ENCODE results near the gene PRLH. TPM values are rescaled to one million over a fixed set of nuclear protein-coding genes. Genes with fewer than 3 reads are reported as not detected.
A peak's percentile ranks its signal among the peaks of the same experiment; 100 is the strongest.

PRLH gene
- polyA plus RNA-seq, 2 of the 4 experiments (the other 2 are of a cell fraction) = not detected

DNA sequence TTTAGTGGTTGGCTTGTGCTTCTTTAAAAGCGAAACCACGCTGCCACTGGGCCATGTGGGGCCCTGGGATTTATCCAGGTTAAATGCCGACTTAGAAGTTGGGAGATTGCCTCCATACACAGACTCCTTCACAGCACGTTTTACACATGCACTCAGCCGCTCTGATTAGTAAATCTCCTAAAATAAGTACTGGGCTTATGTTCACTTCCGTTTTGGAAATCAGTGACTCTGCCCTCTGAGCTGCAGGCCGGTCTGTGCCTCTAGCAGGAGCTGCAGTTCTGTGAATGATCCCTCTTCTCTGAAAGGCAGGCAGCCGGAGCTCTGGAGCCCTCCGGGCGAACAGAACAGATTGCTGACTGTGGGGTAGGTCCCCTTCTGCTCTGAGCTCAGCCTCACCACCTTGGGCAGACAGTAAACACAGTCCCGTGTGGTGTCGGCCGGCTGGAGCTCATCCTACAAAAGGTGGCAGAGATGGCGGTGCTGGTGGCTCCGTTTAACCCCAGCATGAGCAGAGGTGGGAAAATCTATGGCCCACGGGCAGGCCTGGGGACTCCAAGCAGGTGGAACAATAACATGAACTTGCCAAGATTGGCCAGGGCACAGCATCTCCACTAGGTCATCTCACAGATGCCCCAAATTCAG, 34.0 kb downstream of the PRLH start:
- ATAC-seq = no peak
- TF ChIP-seq, protein P1, sequence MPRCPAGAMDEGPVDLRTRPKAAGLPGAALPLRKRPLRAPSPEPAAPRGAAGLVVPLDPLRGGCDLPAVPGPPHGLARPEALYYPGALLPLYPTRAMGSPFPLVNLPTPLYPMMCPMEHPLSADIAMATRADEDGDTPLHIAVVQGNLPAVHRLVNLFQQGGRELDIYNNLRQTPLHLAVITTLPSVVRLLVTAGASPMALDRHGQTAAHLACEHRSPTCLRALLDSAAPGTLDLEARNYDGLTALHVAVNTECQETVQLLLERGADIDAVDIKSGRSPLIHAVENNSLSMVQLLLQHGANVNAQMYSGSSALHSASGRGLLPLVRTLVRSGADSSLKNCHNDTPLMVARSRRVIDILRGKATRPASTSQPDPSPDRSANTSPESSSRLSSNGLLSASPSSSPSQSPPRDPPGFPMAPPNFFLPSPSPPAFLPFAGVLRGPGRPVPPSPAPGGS (IDR thresholded peaks at IDR 0.05) = no peak
- TF ChIP-seq HDAC2 (IDR thresholded peaks at IDR 0.05) (no peak), KDM5A (IDR thresholded peaks at IDR 0.05) (no peak), FOXS1 (CRISPR knock-in tag; IDR thresholded peaks at IDR 0.05) (no peak), ZFP36 (IDR thresholded peaks at IDR 0.05; ENCODE audit: borderline replicate concordance, partially characterized antibody) (no peak), CBX8 (IDR thresholded peaks at IDR 0.05) (no peak), EHMT2 (IDR thresholded peaks at IDR 0.05; ENCODE audit: low read depth) (no peak)
- TF ChIP-seq, protein P2, sequence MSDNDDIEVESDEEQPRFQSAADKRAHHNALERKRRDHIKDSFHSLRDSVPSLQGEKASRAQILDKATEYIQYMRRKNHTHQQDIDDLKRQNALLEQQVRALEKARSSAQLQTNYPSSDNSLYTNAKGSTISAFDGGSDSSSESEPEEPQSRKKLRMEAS (IDR thresholded peaks at IDR 0.05) = no peak
- POLR2A ChIA-PET = no interaction called here
- CTCF ChIA-PET = interaction anchor here (1.4 to 4.4 kb wide), 3 partner anchors 28 to 144 kb away, joined by 5 to 19 read pairs (median 6); no protein-coding TSS in a partner anchor
- no peak for FAIRE-seq
- 80% methylated on average over 16 of the region's 16 CpGs for WGBS (ENCODE audit: missing lambda C conversion rate)
- Histone ChIP-seq H3K9me3 (no peaks in the 10 kb centered on the region), H3K4me3 (no peak overlapping the region), H3K4me2 (no peak overlapping the region), H3K4me1 (peaks cover 2% of the 10 kb centered on the region; the same call in 2 of the 3 replicates), H3K27ac (no peak overlapping the region)
- no peak for DNase-seq (ENCODE audit: low read depth in 1 of 2, low spot score in 1 of 2)

DNA sequence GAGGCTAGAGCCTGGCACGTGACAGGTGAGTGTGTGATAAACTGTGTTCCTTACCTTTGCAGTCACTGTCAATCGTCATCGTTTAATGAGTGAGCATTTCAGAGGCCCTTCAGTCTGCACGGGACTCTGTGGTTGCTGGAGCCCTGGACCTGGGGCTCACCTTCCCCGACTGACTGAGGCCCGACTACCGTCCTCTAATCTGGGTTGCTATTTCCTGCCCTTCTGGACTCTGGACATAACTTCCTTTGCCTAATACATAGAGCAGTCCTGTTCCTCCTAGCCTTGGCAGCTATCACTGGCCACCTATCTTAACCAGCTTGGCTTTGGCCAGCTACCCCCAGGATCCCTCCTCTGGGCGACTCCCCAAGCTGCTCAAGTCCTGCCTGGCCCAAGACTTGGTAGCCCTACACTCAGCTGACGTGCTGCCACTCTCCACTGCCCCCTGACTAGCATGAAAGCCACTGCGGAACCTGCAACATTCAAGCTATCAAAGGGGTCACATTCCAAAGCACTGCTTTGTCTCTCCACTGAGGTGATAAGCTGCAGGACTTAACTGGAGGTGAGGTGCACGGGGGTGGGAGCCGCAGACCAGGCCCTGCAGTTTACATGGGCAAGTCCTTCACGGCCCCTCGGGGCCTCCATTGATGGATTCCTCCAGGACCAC, 35.2 kb downstream of the PRLH start:
- POLR2A ChIA-PET = no interaction called here

More for the DNA sequence above, 35.2 kb downstream of the PRLH start:
- Histone ChIP-seq H3K27ac (no peak overlapping the region), H3K4me2 (no peak overlapping the region), H3K9me3 (no peaks in the 10 kb centered on the region), H3K4me3 (no peak overlapping the region), H3K4me1 (no peaks in the 10 kb centered on the region)
- peak in 1 of 2 experiments; percentile 41; a peak in 3 of 6 replicates for ATAC-seq
- no peak for DNase-seq (ENCODE audit: low read depth in 1 of 2, low spot score in 1 of 2)
- TF ChIP-seq SMC3 (IDR thresholded peaks at IDR 0.05) (no peak), ESRRA (IDR thresholded peaks at IDR 0.05; ENCODE audit: borderline replicate concordance, low read length) (no peak), HDAC2 (IDR thresholded peaks at IDR 0.05) (no peak), HOXA7 (CRISPR knock-in tag; IDR thresholded peaks at IDR 0.05) (no peak), HEYL (CRISPR knock-in tag; IDR thresholded peaks at IDR 0.05) (no peak), FOSB (CRISPR knock-in tag; IDR thresholded peaks at IDR 0.05) (no peak), CEBPB (IDR thresholded peaks at IDR 0.05) (no peak), GATA3 (IDR thresholded peaks at IDR 0.05; ENCODE audit: borderline replicate concordance) (no peak), HOXB13 (CRISPR knock-in tag; IDR thresholded peaks at IDR 0.05; ENCODE audit: low read depth) (no peak), ZSCAN20 (CRISPR knock-in tag; IDR thresholded peaks at IDR 0.05) (no peak), CHD4 (IDR thresholded peaks at IDR 0.05; ENCODE audit: borderline replicate concordance) (no peak), ZC3H11A (IDR thresholded peaks at IDR 0.05) (no peak)
- TF ChIP-seq, protein P3, sequence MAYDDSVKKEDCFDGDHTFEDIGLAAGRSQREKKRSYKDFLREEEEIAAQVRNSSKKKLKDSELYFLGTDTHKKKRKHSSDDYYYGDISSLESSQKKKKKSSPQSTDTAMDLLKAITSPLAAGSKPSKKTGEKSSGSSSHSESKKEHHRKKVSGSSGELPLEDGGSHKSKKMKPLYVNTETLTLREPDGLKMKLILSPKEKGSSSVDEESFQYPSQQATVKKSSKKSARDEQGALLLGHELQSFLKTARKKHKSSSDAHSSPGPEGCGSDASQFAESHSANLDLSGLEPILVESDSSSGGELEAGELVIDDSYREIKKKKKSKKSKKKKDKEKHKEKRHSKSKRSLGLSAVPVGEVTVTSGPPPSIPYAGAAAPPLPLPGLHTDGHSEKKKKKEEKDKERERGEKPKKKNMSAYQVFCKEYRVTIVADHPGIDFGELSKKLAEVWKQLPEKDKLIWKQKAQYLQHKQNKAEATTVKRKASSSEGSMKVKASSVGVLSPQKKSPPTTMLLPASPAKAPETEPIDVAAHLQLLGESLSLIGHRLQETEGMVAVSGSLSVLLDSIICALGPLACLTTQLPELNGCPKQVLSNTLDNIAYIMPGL (CRISPR knock-in tag; IDR thresholded peaks at IDR 0.05; ENCODE audit: borderline replicate concordance) = no peak
- TF ChIP-seq, protein P4, sequence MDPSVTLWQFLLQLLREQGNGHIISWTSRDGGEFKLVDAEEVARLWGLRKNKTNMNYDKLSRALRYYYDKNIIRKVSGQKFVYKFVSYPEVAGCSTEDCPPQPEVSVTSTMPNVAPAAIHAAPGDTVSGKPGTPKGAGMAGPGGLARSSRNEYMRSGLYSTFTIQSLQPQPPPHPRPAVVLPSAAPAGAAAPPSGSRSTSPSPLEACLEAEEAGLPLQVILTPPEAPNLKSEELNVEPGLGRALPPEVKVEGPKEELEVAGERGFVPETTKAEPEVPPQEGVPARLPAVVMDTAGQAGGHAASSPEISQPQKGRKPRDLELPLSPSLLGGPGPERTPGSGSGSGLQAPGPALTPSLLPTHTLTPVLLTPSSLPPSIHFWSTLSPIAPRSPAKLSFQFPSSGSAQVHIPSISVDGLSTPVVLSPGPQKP (IDR thresholded peaks at IDR 0.05; ENCODE audit: low read depth, low read length) = no peak
- TF ChIP-seq, protein P5, sequence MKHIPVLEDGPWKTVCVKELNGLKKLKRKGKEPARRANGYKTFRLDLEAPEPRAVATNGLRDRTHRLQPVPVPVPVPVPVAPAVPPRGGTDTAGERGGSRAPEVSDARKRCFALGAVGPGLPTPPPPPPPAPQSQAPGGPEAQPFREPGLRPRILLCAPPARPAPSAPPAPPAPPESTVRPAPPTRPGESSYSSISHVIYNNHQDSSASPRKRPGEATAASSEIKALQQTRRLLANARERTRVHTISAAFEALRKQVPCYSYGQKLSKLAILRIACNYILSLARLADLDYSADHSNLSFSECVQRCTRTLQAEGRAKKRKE (CRISPR knock-in tag; IDR thresholded peaks at IDR 0.05; ENCODE audit: low read depth) = no peak
- TF ChIP-seq, protein P6, sequence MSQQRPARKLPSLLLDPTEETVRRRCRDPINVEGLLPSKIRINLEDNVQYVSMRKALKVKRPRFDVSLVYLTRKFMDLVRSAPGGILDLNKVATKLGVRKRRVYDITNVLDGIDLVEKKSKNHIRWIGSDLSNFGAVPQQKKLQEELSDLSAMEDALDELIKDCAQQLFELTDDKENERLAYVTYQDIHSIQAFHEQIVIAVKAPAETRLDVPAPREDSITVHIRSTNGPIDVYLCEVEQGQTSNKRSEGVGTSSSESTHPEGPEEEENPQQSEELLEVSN (IDR thresholded peaks at IDR 0.05; ENCODE audit: borderline replicate concordance, low read depth) = no peak
- TF ChIP-seq, protein P7, sequence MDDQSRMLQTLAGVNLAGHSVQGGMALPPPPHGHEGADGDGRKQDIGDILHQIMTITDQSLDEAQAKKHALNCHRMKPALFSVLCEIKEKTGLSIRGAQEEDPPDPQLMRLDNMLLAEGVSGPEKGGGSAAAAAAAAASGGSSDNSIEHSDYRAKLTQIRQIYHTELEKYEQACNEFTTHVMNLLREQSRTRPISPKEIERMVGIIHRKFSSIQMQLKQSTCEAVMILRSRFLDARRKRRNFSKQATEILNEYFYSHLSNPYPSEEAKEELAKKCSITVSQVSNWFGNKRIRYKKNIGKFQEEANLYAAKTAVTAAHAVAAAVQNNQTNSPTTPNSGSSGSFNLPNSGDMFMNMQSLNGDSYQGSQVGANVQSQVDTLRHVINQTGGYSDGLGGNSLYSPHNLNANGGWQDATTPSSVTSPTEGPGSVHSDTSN (IDR thresholded peaks at IDR 0.05) = no peak
- WGBS (ENCODE audit: missing lambda C conversion rate) = 80% methylated on average over 14 of the region's 14 CpGs
- CTCF ChIA-PET = interaction anchor here (1.3 to 4.4 kb wide), 5 partner anchors 29 to 480 kb away, joined by 3 to 19 read pairs (median 5); no protein-coding TSS in a partner anchor
- no peak for FAIRE-seq

Data from A549 (cell line).